GM19455 (cell line): ENCODE results near the gene VAT1L.

Experiments used
- ATAC-seq: cut with Tn5 transposase; IDR thresholded peaks from one replicate; pipeline ENCODE4 v1.9.1; 2021; ENCODE audit not compliant: unreplicated experiment

Gene VAT1L

DNA sequence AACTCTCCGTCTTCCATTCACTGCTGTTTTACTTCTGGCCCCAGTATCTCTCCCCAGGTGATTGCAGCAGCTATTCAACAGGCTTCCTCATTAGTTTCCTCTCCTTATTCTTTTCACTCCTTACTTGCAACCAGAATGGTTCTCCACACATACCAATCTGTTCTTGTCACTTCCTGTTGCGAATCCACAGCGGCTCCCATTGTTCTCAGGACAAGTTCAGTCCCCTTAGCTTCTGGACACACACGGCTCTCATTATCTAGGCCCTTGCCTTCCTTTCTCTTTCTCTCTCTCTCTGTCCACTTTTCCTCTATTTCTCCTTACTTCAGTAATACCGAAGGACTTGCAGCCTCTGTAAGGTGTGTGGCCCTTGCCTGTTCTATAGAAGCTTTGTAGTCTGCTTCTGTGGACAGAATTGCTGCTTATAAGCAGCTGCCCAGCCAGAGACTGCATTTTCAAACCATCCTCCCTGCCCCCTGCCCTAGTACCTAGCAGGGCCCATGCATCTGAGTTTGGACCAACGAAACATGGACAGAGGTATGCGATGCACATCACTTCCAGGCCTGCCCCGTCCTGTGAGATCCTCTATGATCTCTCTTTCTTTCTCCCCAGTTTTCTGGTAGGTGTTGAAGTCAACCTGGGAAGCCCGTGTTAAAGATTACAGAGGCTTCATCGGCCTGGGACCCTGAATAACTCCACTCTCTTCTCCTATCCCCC, 45.7 kb downstream of the VAT1L start:
- no peak for ATAC-seq

DNA sequence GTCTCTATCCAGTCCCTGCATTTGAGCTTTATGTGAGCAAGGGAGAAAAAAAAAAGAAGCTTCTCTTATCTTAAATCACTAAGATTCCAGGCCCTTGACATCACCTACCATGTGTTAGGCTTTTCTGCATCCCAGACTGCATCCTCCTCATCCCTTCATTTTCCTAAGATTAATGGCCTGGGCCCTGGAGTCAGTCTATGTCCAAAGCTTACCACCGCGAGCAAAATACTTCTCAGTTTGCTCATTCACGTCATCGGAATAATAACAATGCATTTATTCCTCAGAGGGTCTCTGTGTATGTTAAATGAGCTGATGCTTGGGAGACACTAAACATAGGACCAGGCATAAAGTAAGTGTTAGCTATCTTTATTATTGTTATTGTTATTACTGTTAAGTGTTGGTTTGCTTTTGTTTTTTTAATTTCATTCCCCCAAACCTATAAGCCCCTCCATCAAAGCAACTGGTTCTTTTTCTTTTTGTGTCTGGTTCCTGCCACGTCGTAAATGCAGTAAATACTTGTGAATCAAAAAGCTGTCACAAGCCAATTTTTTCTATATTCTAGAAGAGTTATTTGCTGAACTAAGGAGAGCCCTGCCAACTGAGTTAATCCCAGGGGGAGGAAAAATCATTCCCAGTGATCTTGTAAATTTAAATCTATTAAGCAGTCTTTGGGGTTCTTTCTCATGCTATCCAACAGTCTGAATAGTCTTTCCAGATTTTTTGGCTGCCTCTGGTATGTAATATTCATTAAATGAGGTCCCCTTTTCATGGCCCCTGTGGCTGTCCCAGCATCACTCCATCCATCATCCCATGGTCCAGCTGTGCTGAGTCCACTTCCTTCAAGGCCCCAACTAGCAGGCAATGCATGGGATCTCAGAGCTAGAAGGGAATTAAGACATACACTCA, 46.5 kb downstream of the VAT1L start:
- ATAC-seq = no peak

DNA sequence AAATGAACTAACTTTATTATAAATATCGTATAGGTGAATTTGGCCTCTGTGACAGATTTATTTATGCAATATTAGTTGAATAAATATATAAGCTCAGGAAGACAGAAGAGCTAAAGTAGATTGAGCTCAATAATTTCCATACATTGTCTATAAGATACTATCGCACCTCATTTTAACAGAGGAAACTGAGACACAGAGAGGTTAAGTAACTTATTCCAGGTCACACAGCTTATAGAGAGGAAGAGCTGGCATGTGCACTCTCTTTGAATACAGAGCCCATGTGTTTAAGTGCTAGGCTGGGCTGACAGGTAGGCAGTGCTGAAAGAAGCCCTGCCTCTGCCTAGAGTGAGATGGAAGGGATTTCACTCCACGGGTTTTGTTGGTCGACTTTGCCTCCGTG, 48.4 kb downstream of the VAT1L start:
- ATAC-seq = no peak

DNA sequence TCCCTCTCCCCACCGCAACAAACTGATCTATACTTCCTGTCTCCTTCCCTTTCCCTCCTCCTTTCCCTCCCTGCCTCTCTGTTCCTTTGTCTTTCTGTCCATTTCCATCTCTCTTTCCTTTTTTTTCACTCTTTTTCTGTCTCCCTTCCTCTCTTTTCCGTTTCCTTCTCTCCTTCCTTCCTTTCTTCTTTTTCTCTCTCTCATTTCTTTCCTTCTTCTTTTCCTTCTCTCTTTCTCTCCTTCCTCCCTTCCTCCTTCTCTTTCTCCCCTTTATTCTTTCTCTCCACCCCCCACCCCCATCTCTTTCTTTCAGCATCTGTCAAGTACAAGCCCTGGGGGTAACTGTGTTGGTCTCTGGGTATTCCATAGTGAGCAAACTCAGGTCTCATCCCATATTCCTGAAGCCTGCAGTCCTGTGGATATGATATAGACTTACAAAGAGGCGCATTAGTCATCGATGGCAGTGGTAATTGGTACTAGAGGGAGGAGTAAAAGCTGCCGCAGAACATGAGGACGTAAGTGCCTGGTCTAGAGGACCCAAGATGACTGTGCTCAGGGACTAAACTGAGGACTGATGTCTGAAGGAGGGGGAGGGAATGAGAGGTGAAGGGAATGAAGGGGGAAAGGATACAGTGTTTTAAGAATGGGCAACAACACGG, 50.4 kb downstream of the VAT1L start:
- no peak for ATAC-seq

DNA sequence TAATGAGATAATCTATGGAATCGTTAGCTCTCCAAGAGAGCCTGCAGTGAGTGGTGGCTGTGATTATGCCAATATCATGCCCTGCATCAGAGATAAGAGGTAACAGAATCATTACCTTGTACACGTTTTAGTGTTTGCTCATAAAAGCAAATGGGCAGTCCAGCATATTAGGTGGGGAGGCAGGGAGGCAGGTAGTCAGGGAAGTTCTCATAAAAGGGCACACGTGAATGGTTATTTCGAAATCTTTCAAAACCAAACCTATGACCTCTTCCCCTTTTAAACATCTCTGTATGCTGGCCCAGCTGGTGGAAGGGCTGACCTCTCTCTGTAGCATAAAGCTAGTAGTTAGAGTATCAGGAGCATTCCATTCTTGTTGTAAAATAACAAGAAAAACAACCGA, 51.7 kb downstream of the VAT1L start:
- ATAC-seq = no peak

DNA sequence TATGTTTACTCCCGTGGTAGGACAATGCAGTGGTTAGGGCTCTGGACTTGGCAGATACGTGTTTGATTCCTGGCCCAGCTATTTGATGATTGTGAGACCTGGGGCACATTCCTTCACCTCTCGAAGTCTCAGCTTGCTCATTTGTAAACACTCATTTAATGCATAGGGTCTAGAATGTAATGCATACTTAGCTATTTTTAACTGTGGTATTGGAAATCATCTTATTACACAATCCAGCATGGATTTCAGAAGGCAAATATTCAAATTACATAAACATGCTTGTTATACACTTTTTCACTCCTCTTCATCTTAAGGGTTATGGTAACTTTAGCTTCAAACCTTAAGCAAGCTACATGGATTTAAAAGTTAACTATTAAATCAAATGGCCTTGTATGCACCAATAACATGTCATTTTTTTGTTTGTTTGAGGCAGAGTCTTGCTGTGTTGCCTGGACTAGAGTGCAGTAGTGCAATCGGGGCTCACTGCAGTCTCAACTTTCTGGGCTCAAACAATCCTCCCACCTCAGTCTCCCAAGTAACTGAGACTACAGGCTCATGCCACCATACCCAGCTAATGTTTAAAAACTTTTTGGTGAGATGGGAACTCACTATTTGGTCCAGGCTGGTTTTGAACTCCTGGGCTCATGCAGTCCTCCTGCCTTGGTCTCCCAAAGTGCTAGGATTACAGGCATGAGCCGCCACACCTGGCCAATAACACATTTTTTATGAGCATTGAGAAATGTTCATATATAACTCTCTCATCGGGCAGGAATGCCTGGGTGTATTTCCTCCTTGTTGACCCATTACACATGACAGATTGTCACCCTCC, 52.5 kb downstream of the VAT1L start:
- ATAC-seq = no peak

DNA sequence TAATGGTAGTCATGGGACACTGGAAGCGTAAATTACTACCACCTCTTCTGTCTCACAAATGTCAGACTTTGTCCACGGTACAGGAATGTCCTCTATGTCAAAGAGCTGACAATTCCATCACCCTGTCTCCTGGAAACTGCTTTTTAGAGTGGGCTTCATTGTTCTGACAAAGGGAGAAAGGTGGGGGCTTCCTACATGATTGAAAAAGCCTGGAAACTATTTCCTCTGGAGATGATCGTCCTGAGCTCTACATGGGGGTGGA, 53.1 kb downstream of the VAT1L start:
- no peak for ATAC-seq

DNA sequence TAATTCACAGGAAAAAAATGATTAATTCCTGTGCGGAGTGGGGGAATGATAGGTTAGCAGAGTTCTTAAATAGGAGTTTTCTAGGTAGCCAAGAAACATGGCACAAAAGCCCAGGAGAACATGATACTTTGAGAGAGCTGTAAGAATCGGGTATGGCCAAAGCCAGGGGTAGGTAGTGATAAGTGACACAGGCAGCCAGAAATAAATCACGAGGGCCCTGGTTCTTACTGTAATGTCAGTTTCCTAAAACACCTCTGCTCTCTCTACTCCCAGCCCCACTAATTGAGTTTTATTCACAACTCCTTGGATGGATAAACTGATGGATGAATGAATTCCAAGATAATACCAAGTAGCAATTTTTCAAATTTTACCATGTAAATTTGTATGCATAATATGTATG, 54.1 kb downstream of the VAT1L start:
- ATAC-seq = no peak

DNA sequence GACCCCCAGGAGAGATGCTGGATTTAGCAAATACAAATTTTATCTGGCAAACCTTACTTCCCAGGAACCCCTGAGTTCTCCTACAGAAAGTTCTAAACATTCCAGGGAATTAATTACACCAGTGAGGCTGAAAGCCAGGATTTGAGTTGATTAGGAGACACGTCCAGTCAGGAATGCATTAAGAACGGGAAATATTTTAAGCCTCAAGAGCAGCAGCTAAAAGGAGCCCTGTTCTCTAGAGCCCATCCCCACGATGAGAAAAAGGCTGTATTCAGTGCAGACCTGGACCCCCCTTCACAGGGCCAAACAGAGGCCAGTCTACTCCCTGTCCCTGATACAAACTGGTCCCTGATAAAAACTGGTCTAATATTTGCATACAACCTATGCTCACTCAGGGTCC, 55.0 kb downstream of the VAT1L start:
- ATAC-seq = no peak

DNA sequence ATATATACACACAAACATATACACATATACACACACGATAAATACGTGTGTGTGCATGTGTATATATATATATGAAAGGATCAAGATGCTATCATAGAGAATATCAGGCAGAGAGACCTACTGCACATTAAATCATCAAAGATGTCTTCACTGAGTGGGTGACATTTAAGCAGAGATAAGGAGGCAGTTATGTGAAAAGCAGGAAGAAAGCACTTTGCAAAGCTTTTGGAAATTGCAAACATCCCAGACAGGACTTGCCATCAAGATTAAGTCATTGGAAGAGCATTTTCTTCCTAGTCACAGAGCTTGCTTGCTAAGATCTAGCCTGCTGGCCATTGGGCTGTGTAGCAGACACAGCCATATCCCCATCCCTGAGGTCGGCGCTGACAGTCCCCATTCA, 56.4 kb downstream of the VAT1L start:
- no peak for ATAC-seq

DNA sequence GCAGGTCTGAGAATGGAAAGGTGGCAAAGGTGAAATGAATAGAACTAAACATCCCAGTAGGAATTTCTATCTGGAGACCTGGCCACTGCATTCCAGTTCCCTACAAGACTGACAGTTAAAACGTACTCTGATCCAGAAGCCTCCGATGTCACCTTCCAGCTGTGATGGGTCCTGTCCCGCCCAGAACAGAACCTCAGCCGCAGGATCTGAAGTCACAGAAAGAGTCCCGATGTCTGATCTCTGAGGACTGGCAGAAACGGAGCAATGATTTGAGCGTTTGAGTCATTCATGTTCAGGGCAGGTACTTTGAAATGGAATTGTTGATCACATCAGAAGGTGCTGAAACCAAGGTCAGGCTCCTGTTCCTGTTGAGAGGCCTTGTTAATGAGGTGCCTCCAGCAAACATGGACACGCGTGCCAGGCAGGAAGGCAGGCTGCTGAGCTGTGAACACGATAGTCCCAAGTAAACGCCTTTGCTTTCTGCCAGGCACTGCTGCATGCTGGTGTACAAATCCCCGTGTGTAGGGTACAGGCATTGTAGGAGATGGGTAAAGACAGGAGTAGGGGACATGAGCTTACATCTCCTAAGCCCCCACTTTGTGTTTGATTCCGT, 61.4 kb downstream of the VAT1L start:
- ATAC-seq = no peak

DNA sequence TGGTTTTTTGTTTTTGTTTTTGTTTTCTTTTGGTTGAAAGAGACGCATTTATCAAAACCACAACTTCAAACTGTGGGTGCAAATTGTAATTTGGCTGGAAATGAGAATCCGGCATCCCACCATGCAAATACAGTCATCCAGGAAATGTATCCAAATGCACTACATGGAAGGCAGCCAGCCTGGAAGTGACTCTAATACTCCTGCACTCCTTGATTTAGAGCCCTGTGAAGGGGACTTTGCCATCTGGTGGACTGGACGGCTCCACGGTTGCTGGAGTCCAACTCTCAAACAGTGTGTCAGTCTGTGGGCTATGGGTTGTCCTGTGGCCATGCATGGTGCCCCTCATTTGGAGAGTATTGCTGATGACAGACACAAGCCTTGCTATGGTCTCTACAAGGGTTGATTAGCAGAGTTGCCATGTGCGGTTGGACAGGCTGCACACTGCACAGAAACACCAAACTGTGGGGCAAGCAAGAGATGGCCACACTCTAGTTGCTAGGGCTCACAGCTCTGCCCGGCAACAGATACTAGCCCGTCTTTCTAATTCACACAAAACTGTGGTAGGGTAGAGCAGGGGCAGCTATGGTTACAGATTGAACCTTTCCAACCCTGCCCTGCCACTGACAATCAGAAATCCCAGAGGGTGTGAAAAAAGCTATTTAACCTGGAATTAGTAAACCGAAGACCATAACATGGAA, 62.4 kb downstream of the VAT1L start:
- no peak for ATAC-seq

DNA sequence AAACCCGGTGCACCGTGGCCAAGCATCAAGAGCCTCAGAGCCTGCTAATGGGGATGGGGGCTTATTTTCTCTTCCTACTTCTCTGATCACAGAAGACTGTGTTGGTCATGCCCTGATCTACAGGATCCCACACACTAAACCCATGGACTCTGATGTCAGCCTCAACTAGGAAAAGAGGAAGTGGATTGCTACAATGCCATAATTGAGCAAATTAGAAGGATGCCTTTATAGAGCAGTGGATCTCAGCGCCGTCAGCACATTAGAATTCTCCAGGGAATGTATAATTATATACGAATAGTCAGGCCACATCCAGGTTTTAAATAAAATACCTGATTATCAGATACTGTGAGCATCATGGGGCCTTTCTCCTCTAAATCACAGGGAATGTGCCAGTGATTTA, 64.8 kb downstream of the VAT1L start:
- no peak for ATAC-seq

DNA sequence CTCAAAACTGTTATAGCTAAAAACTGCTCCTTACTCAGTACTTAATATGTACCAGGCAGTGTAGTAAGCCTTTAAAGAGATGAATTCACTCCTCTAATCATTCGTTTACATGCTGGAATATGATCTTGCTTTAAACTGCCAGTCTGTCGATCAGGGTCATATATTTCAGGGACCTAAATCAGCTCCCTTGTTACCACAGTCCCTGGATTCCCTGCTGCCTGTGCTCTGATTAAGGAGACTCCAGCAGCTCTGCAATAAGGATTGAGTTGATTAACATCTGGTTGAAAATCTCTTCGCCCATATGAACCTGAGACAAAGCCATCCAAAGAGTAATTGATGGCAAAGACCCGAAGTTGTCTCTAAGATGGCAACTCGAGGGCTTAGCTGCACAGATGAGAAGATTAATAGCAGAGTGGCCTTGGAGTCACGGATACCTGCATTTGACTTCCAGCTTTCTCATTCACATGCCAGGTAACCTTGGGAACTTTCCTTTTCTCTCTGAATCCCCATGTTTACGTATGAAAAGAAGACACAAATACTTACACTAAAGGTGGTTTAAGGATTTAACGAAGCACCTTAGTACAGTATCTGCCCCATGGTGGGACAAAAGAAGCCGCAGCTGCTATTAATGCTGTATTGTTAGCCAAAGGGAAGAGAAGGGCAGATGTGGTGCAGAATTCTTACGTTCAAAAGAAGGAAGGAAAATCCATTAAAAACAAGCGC, 68.2 kb downstream of the VAT1L start:
- no peak for ATAC-seq

DNA sequence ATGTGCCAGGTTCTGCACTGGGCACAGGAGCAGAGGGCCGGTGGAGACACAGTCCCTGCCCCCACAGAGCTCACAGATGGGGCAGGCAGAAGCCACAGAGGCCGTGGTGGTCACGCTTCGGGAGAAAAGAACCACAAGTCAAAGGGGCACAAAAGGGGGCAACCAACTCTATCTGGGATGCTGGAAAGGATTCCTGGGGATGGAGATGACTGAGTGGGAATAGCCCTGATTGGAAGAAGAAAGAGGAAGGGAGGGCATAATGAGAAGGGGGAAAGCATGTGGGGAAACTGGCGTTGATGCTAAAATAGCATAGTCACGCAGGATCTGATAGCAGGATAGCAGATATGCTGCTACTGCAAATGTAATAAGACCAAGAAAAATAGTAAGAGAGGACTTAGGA, 69.7 kb downstream of the VAT1L start:
- ATAC-seq = no peak

DNA sequence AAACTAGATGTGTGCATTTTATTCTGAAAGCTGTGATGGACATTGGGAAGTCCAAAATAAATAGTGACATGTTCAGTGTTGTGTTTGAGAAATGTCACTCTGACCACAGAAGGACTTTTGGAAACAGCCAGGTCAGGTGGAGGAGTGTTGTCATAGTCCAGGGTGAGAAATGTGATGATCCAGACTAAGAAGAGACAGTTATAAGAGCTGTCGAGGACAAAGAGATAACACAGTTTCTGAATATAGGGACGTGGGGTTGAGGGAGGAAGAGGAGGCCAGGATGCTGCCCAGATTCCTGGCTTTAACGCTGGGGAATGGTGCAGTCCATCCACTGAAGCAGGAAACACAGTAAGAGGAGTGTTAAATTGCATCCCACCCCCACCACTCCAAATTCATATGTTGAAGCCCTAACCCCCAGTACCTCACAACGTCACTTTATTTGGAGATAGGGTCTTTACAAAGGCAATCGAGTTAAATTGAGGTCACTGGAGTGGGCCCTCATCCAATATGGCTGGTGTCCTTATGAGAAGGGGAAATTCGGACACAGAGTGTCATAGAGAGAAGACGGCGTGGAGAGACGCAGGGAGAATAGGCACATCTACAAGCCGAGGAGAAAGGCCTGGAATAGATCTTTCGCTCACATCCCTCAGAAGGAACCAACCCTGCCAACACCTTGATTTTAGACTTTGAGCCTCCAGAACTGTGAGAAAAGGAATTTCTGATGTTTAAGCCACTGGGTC, 71.3 kb downstream of the VAT1L start:
- no peak for ATAC-seq

DNA sequence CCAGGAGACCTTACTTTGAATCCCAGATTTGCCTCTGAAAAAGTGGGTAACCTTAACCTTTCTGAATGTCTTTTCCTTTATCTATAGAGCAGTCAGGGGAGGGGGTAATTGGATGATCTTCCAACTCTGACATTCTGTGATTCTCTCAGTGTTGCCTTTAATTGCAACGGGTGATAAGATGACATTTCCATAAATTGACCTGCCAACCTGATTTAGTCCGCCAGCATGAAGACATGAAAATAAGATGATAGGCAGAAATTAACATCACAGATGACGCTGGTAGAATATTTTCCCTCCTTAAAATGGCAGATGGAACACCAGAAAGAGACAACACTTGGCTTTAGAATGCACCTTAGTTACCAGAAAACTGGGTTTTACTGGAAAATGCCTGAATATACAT, 72.6 kb downstream of the VAT1L start:
- ATAC-seq = no peak

DNA sequence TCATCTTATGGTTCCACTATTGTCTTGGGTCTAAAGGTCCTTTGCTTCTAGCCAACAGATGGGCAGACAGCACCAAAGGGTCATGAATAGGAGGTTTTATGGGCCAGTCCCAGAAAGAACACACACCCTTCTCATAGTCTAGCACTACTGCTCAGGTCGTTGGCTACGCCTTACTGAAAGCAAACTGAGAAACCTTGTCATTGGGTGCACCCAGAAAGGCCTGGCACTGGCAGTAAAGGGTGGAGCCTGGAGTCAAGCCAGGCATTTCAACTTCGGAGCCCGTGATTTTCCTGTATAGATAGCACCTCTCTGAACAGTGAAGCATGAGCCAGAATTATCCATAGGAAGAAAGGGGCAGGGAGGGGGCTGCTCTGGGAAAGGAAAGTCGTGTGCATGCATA, 74.9 kb downstream of the VAT1L start:
- no peak for ATAC-seq

DNA sequence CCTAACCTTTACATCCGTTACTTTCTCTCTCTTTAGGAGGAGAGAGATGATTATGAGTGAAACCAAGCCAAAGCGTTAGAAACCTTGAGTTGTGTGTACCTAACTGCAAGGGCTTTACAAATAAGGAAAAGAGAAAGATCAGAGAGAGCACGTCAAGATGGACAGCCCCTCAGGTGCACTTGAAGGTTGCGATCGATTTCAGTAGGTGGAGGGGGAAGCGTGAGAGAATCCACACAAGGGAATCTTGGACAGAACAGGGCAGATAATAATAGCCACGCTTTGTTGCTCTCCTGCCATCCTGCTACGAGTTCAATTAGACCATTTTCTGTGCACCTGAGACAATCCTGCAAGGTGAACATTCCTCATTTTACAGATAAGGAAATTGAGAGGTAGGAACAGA, 78.4 kb downstream of the VAT1L start:
- ATAC-seq = no peak
